ENCODE measurements around the gene CARM1. TPM values are rescaled to one million over a fixed set of nuclear protein-coding genes. Genes with fewer than 3 reads are reported as not detected.

The CARM1 gene
- total and polyA plus RNA-seq, 2 experiments from 2014 or later, result 43.3 to 118 TPM

DNA sequence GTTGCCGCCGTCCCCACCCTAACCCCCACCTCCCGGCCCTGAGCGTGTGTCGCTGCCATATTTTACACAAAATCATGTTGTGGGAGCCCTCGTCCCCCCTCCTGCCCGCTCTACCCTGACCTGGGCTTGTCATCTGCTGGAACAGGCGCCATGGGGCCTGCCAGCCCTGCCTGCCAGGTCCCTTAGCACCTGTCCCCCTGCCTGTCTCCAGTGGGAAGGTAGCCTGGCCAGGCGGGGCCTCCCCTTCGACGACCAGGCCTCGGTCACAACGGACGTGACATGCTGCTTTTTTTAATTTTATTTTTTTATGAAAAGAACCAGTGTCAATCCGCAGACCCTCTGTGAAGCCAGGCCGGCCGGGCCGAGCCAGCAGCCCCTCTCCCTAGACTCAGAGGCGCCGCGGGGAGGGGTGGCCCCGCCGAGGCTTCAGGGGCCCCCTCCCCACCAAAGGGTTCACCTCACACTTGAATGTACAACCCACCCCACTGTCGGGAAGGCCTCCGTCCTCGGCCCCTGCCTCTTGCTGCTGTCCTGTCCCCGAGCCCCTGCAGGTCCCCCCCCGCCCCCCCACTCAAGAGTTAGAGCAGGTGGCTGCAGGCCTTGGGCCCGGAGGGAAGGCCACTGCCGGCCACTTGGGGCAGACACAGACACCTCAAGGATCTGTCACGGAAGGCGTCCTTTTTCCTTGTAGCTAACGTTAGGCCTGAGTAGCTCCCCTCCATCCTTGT is 50.7 kb downstream of the CARM1 start:
- H3K9me3 Mint-ChIP-seq, result no peaks in the 10 kb centered on the region
- Histone ChIP-seq H3F3A (replicated peaks; ENCODE audit: low read depth) (0 out of 2 replicates have a peak, but pooled peaks cover 10% of the 10 kb centered on the region), H3K36me3 (ENCODE audit: insufficient read depth) (no peaks in the 10 kb centered on the region), H3K9me2 (ENCODE audit: insufficient read depth) (no peaks in the 10 kb centered on the region), H3K79me2 (replicated peaks; ENCODE audit: insufficient read depth) (no peaks in the 10 kb centered on the region), H3K4me3 (no peak overlapping the region), H4K20me1 (replicated peaks; ENCODE audit: insufficient read depth) (no peaks in the 10 kb centered on the region), H2AFZ (no peak overlapping the region), H3K27me3 (ENCODE audit: insufficient read depth) (no peaks in the 10 kb centered on the region), H3K27ac (ENCODE audit: low read depth) (0 out of 2 replicates have a peak overlapping the region, but pooled peaks have one; percentile 50), H3K4me1 (ENCODE audit: insufficient read depth) (no peaks in the 10 kb centered on the region), H3K4me2 (no peak overlapping the region)
- H3K27ac Mint-ChIP-seq, result no peak overlapping the region
- TF ChIP-seq NANOG (IDR thresholded peaks at IDR 0.05; ENCODE audit: borderline replicate concordance), result no peak
- no peak for TF ChIP-seq EZH2 (IDR thresholded peaks at IDR 0.05; ENCODE audit: low read depth, unreplicated experiment)
- no peak; the same call in 1 of the 2 replicates for TF ChIP-seq POLR2AphosphoS5 (IDR thresholded peaks at IDR 0.05; ENCODE audit: low read depth)
- TF ChIP-seq, protein P1, sequence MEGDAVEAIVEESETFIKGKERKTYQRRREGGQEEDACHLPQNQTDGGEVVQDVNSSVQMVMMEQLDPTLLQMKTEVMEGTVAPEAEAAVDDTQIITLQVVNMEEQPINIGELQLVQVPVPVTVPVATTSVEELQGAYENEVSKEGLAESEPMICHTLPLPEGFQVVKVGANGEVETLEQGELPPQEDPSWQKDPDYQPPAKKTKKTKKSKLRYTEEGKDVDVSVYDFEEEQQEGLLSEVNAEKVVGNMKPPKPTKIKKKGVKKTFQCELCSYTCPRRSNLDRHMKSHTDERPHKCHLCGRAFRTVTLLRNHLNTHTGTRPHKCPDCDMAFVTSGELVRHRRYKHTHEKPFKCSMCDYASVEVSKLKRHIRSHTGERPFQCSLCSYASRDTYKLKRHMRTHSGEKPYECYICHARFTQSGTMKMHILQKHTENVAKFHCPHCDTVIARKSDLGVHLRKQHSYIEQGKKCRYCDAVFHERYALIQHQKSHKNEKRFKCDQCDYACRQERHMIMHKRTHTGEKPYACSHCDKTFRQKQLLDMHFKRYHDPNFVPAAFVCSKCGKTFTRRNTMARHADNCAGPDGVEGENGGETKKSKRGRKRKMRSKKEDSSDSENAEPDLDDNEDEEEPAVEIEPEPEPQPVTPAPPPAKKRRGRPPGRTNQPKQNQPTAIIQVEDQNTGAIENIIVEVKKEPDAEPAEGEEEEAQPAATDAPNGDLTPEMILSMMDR (conservative IDR thresholded peaks at IDR 0.05; ENCODE audit: low read depth in 2 of 2), result no peak
- no peak for TF ChIP-seq EZH2phosphoT487 (IDR thresholded peaks at IDR 0.05; ENCODE audit: unreplicated experiment)
- TF ChIP-seq, protein P2, sequence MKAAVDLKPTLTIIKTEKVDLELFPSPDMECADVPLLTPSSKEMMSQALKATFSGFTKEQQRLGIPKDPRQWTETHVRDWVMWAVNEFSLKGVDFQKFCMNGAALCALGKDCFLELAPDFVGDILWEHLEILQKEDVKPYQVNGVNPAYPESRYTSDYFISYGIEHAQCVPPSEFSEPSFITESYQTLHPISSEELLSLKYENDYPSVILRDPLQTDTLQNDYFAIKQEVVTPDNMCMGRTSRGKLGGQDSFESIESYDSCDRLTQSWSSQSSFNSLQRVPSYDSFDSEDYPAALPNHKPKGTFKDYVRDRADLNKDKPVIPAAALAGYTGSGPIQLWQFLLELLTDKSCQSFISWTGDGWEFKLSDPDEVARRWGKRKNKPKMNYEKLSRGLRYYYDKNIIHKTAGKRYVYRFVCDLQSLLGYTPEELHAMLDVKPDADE (IDR thresholded peaks at IDR 0.05), result no peak
- no peak for TF ChIP-seq STAT1 (IDR thresholded peaks at IDR 0.05; ENCODE audit: unreplicated experiment)
- TF ChIP-seq, protein P3, sequence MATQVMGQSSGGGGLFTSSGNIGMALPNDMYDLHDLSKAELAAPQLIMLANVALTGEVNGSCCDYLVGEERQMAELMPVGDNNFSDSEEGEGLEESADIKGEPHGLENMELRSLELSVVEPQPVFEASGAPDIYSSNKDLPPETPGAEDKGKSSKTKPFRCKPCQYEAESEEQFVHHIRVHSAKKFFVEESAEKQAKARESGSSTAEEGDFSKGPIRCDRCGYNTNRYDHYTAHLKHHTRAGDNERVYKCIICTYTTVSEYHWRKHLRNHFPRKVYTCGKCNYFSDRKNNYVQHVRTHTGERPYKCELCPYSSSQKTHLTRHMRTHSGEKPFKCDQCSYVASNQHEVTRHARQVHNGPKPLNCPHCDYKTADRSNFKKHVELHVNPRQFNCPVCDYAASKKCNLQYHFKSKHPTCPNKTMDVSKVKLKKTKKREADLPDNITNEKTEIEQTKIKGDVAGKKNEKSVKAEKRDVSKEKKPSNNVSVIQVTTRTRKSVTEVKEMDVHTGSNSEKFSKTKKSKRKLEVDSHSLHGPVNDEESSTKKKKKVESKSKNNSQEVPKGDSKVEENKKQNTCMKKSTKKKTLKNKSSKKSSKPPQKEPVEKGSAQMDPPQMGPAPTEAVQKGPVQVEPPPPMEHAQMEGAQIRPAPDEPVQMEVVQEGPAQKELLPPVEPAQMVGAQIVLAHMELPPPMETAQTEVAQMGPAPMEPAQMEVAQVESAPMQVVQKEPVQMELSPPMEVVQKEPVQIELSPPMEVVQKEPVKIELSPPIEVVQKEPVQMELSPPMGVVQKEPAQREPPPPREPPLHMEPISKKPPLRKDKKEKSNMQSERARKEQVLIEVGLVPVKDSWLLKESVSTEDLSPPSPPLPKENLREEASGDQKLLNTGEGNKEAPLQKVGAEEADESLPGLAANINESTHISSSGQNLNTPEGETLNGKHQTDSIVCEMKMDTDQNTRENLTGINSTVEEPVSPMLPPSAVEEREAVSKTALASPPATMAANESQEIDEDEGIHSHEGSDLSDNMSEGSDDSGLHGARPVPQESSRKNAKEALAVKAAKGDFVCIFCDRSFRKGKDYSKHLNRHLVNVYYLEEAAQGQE (IDR thresholded peaks at IDR 0.05; ENCODE audit: unreplicated experiment), result no peak
- TF ChIP-seq ZNF114 (CRISPR knock-in tag; IDR thresholded peaks at IDR 0.05), result no peak
- TF ChIP-seq, protein P4, sequence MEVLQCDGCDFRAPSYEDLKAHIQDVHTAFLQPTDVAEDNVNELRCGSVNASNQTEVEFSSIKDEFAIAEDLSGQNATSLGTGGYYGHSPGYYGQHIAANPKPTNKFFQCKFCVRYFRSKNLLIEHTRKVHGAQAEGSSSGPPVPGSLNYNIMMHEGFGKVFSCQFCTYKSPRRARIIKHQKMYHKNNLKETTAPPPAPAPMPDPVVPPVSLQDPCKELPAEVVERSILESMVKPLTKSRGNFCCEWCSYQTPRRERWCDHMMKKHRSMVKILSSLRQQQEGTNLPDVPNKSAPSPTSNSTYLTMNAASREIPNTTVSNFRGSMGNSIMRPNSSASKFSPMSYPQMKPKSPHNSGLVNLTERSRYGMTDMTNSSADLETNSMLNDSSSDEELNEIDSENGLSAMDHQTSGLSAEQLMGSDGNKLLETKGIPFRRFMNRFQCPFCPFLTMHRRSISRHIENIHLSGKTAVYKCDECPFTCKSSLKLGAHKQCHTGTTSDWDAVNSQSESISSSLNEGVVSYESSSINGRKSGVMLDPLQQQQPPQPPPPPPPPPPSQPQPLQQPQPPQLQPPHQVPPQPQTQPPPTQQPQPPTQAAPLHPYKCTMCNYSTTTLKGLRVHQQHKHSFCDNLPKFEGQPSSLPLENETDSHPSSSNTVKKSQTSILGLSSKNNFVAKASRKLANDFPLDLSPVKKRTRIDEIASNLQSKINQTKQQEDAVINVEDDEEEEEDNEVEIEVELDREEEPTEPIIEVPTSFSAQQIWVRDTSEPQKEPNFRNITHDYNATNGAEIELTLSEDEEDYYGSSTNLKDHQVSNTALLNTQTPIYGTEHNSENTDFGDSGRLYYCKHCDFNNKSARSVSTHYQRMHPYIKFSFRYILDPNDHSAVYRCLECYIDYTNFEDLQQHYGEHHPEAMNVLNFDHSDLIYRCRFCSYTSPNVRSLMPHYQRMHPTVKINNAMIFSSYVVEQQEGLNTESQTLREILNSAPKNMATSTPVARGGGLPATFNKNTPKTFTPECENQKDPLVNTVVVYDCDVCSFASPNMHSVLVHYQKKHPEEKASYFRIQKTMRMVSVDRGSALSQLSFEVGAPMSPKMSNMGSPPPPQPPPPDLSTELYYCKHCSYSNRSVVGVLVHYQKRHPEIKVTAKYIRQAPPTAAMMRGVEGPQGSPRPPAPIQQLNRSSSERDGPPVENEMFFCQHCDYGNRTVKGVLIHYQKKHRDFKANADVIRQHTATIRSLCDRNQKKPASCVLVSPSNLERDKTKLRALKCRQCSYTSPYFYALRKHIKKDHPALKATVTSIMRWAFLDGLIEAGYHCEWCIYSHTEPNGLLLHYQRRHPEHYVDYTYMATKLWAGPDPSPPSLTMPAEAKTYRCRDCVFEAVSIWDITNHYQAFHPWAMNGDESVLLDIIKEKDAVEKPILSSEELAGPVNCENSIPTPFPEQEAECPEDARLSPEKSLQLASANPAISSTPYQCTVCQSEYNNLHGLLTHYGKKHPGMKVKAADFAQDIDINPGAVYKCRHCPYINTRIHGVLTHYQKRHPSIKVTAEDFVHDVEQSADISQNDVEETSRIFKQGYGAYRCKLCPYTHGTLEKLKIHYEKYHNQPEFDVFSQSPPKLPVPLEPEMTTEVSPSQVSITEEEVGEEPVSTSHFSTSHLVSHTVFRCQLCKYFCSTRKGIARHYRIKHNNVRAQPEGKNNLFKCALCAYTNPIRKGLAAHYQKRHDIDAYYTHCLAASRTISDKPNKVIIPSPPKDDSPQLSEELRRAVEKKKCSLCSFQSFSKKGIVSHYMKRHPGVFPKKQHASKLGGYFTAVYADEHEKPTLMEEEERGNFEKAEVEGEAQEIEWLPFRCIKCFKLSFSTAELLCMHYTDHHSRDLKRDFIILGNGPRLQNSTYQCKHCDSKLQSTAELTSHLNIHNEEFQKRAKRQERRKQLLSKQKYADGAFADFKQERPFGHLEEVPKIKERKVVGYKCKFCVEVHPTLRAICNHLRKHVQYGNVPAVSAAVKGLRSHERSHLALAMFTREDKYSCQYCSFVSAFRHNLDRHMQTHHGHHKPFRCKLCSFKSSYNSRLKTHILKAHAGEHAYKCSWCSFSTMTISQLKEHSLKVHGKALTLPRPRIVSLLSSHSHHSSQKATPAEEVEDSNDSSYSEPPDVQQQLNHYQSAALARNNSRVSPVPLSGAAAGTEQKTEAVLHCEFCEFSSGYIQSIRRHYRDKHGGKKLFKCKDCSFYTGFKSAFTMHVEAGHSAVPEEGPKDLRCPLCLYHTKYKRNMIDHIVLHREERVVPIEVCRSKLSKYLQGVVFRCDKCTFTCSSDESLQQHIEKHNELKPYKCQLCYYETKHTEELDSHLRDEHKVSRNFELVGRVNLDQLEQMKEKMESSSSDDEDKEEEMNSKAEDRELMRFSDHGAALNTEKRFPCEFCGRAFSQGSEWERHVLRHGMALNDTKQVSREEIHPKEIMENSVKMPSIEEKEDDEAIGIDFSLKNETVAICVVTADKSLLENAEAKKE (CRISPR knock-in tag; IDR thresholded peaks at IDR 0.05), result no peak
- TF ChIP-seq CREB1 (CRISPR knock-in tag; IDR thresholded peaks at IDR 0.05; ENCODE audit: low read depth), result no peak
- TF ChIP-seq ZNF331 (CRISPR knock-in tag; IDR thresholded peaks at IDR 0.05; ENCODE audit: low read depth), result no peak
- no peak for TF ChIP-seq JUNB (IDR thresholded peaks at IDR 0.05; ENCODE audit: unreplicated experiment)
- H3K27me3 Mint-ChIP-seq (ENCODE audit: insufficient read depth, low read depth, poor library complexity), result peaks cover 28% of the 10 kb centered on the region
- DNase-seq (ENCODE audit: low spot score), result peak; percentile 45
- H3K36me3 Mint-ChIP-seq (ENCODE audit: low read depth), result peaks cover 52% of the 10 kb centered on the region
- H3K4me1 Mint-ChIP-seq, result no peaks in the 10 kb centered on the region; the same call in 2 of the 3 replicates
- no peak overlapping the region for H3K4me3 Mint-ChIP-seq
- ATAC-seq, result peak; percentile 36
